K562 (cell line): ENCODE data around the gene LIPI. TPM values are rescaled to one million over a fixed set of nuclear protein-coding genes. Genes with fewer than 3 reads are reported as not detected.

Source experiments
- ATAC-seq: fragments of 200-7000 bp; cut with Tn5 transposase; 3 replicates; pipeline ENCODE4 v1.9.1; 2020; ENCODE audit warnings: moderate library complexity
- BruUV-seq: library from RNA; stranded (reverse); fragments of 400-500 nt; replicated peaks from 2 replicates; lab custom pipeline; 2021; lab: Mats Ljungman, UMichigan
- CTCF ChIA-PET: fragments of 300-600 bp; formaldehyde crosslinking; extraction: SDS; loops from one replicate; lab custom pipeline; 2021; ENCODE audit warnings: low intra/inter-chr PET ratio; lab: Yijun Ruan, JAX
- POLR2A ChIA-PET: fragments of 300-600, 350-650 bp; sonication (Branson Sonifier 250); formaldehyde crosslinking; extraction: SDS; loops from one replicate; lab custom pipeline; 2021; ENCODE audit warnings: antibody characterized with exemption, inconsistent platforms; lab: Yijun Ruan, JAX
- DNase-seq, 4 experiments: peaks; one replicate each; pipeline versions ENCODE4 v3.0.0 to v3.0.0-alpha.2; 2011 to 2018; ENCODE audit warnings: low spot score in 3 of 4, mixed read lengths in 3 of 4; ENCODE audit errors: extremely low read depth in 1 of 4
- FAIRE-seq: peaks from 2 replicates; lab custom pipeline; 2011; peaks lifted over from hg19 to GRCh38; lab: Jason Lieb, UNC
- H2AFZ ChIP-seq: 2 replicates; pipeline ENCODE4 v1.6.0; 2011; ENCODE audit warnings: low read depth, low read length, control low read depth, inconsistent platforms
- H3K27ac ChIP-seq: fragments of 200-600 bp; 3 replicates; pipeline ENCODE4 v1.8.0; 2011; ENCODE audit warnings: low read depth, mild to moderate bottlenecking, control low read depth, inconsistent platforms, low read length, moderate library complexity, mixed read lengths; ENCODE audit errors: extremely low read depth
- H3K27me3 ChIP-seq, 2 experiments: fragments of 300-600 bp in 1 of 2; 2 replicates in 1 of 2; 3 replicates in 1 of 2; pipeline versions ENCODE4 v1.6.0 to v1.8.0; 2011; ENCODE audit warnings: inconsistent platforms in 2 of 2, low read length in 2 of 2, mild to moderate bottlenecking in 1 of 2, mixed read lengths in 1 of 2, moderate library complexity in 1 of 2; ENCODE audit not compliant: control insufficient read depth in 2 of 2, insufficient read depth in 2 of 2
- H3K36me3 ChIP-seq: fragments of 300-600 bp; 3 replicates; pipeline ENCODE4 v1.8.0; 2011; ENCODE audit warnings: mild to moderate bottlenecking, low read length, inconsistent platforms; ENCODE audit not compliant: control insufficient read depth, insufficient read depth
- H3K4me1 ChIP-seq, 2 experiments: fragments of 200-600 bp in 1 of 2; replicated peaks in 1 of 2; 2 replicates in 1 of 2; 3 replicates in 1 of 2; pipeline versions ENCODE4 v1.5.1 to v1.8.0; 2011; ENCODE audit warnings: inconsistent platforms in 2 of 2, low read length in 2 of 2, mild to moderate bottlenecking in 1 of 2, mixed read lengths in 1 of 2, moderate library complexity in 1 of 2; ENCODE audit not compliant: control insufficient read depth in 2 of 2, insufficient read depth in 2 of 2
- H3K4me2 ChIP-seq: 2 replicates; pipeline ENCODE4 v1.6.1; 2011; ENCODE audit warnings: low read length, control low read depth, inconsistent platforms, mixed read lengths; ENCODE audit not compliant: insufficient read depth
- H3K4me3 ChIP-seq: fragments of 200-600 bp; sonication (generic), shearing (Covaris generic); 2 replicates; pipeline ENCODE4 v1.5.1; 2016; ENCODE audit warnings: control low read depth, inconsistent platforms
- H3K79me2 ChIP-seq: fragments of 200-600 bp; 3 replicates; pipeline ENCODE4 v1.8.0; 2011; ENCODE audit warnings: low read length, inconsistent platforms; ENCODE audit not compliant: control insufficient read depth, insufficient read depth
- H3K9ac ChIP-seq, 2 experiments: 2 replicates each; pipeline versions ENCODE4 v1.6.0 to v1.6.1; 2011; ENCODE audit warnings: low read depth in 2 of 2, low read length in 2 of 2, control low read depth in 1 of 2, inconsistent platforms in 1 of 2, mild to moderate bottlenecking in 1 of 2, mixed read lengths in 1 of 2; ENCODE audit not compliant: insufficient read depth in 1 of 2
- H3K9me1 ChIP-seq: one replicate; pipeline ENCODE4 v1.6.0; 2011; ENCODE audit warnings: inconsistent platforms, mild to moderate bottlenecking, low read length, moderate library complexity; ENCODE audit not compliant: control insufficient read depth, insufficient read depth
- H3K9me3 ChIP-seq: replicated peaks from 2 replicates; pipeline ENCODE4 v1.5.1; 2011; ENCODE audit warnings: low read depth, low read length, inconsistent platforms; ENCODE audit not compliant: control insufficient read depth, insufficient read depth
- H4K20me1 ChIP-seq: replicated peaks from 2 replicates; pipeline ENCODE4 v1.6.1; 2011; ENCODE audit warnings: low read length, inconsistent platforms, mixed read lengths; ENCODE audit not compliant: control insufficient read depth, insufficient read depth
- EP400 ChIP-seq: fragments of 450-650 bp; IDR thresholded peaks from 2 replicates; pipeline ENCODE4 v1.6.1; 2017; ENCODE audit warnings: antibody characterized with exemption, mild to moderate bottlenecking, moderate library complexity
- L3MBTL2 ChIP-seq: fragments of 450-650 bp; IDR thresholded peaks from 2 replicates; pipeline ENCODE4 v1.6.1; 2016; ENCODE audit warnings: mild to moderate bottlenecking, moderate library complexity
- MED1 ChIP-seq: sonication (generic); formaldehyde crosslinking; IDR thresholded peaks from 2 replicates; pipeline ENCODE4 v1.8.1; 2023; ENCODE audit warnings: missing genetic modification reagents, borderline replicate concordance
- NONO ChIP-seq, 2 experiments: fragments of 200-400 bp in 1 of 2; fragments of 450-650 bp in 1 of 2; formaldehyde crosslinking in 1 of 2; IDR thresholded peaks; 2 replicates each; pipeline ENCODE4 v1.6.1; 2017; ENCODE audit warnings: low read depth in 2 of 2, mild to moderate bottlenecking in 2 of 2, moderate library complexity in 2 of 2, low read length in 1 of 2
- RAD21 ChIP-seq, 2 experiments: fragments of 250-450 bp in 1 of 2; fragments of 450-650 bp in 1 of 2; sonication (Bioruptor Pico) in 1 of 2; formaldehyde crosslinking in 1 of 2; IDR thresholded peaks in 1 of 2; conservative IDR thresholded peaks in 1 of 2; 2 replicates each; pipeline versions ENCODE4 v1.4.0 to v1.8.0; 2020 to 2022; ENCODE audit warnings: mild to moderate bottlenecking in 2 of 2, moderate library complexity in 1 of 2
- REST ChIP-seq, 2 experiments: fragments of 450-650 bp; formaldehyde crosslinking in 1 of 2; IDR thresholded peaks; 2 replicates each; pipeline versions ENCODE4 v1.4.0 to v1.6.1; 2014 to 2020; ENCODE audit warnings: mild to moderate bottlenecking in 2 of 2, borderline replicate concordance in 1 of 2, low read depth in 1 of 2
- SMC3 ChIP-seq: conservative IDR thresholded peaks from 2 replicates; pipeline ENCODE4 v1.6.1; 2011; ENCODE audit warnings: low read depth, low read length, improper control_type of control experiment; ENCODE audit not compliant: insufficient read depth
- WGBS: fragments of 100-300 bp; shearing (Covaris generic); methylation state at CpG from one replicate; pipeline ENCODE4 v1.1.6; 2016; ENCODE audit warnings: low coverage, mixed read lengths; ENCODE audit not compliant: insufficient coverage; ENCODE audit errors: missing lambda C conversion rate; 5-methylcytosine and 5-hydroxymethylcytosine counted together
- in situ Hi-C: fragments of 300-500 bp; cut with MboI; formaldehyde crosslinking; loops from 4 replicates; pipeline ENCODE4 v1.15.0; 2018; ENCODE audit warnings: inconsistent platforms, mixed read lengths
- intact Hi-C: fragments of 100-400 bp; cut with micrococcal nuclease; formaldehyde crosslinking; loops from 2 replicates; pipeline ENCODE4 v1.14.2; 2022
- polyA plus RNA-seq, 8 experiments: library from polyadenylated mRNA; depleted of rRNA in 4 of 8; stranded (reverse) in 5 of 8; unstranded in 3 of 8; fragments of >200 nt; fragmentation: Nextera tagmentation in 2 of 8; fragmentation: Illumina TruSeq in 1 of 8; extraction: Ambion mirVana in 2 of 8; extraction: Trizol in 1 of 8; gene quantifications; 2 replicates each; pipeline versions ENCODE4 v1.2.1 to v1.2.3, GENCODE V29; 2011 to 2014; ENCODE audit warnings: inconsistent platforms in 1 of 8, missing spikeins in 1 of 8
- total RNA-seq, 7 experiments: library from RNA; depleted of rRNA in 6 of 7; stranded (reverse); fragments of >200 nt in 6 of 7; fragmentation: Illumina TruSeq in 2 of 7; extraction: Trizol in 2 of 7; gene quantifications; 2 replicates each; pipeline versions ENCODE4 v1.2.1 to v1.2.3, GENCODE V29; 2011 to 2021; ENCODE audit warnings: low replicate concordance in 1 of 7
- TF ChIP-seq, protein P1 (sequence below), 3 experiments: IDR thresholded peaks in 2 of 3; conservative IDR thresholded peaks in 1 of 3; 2 replicates each; pipeline ENCODE4 v1.5.1; 2011 to 2012; ENCODE audit warnings: low read length in 3 of 3, mild to moderate bottlenecking in 3 of 3, control low read depth in 2 of 3, improper control_type of control experiment in 1 of 3, inconsistent platforms in 1 of 3, low read depth in 1 of 3, mixed read lengths in 1 of 3, moderate library complexity in 1 of 3; ENCODE audit not compliant: insufficient read depth in 2 of 3

The LIPI gene
- total and polyA plus RNA-seq, 9 of the 15 experiments (the other 6 are each of a cell fraction or from before 2014, with no cell fraction given) = not detected

GRCh38 chr21:14120091-14120734 is 90.5 kb downstream of the LIPI start:
- Histone ChIP-seq H4K20me1 (no peaks in the 10 kb centered on the region), H3K27me3 (no peaks in the 10 kb centered on the region), H3K4me3 (no peak overlapping the region), H3K9me3 (no peaks in the 10 kb centered on the region), H3K27ac (no peak overlapping the region), H3K9me1 (no peaks in the 10 kb centered on the region), H2AFZ (no peak overlapping the region), H3K4me1 (no peaks in the 10 kb centered on the region), H3K9ac (no peak overlapping the region), H3K36me3 (no peaks in the 10 kb centered on the region), H3K4me2 (no peak overlapping the region), H3K79me2 (no peaks in the 10 kb centered on the region)
- peak; percentile 96 for FAIRE-seq
- ChIA-PET CTCF (interaction anchor here (0.5 kb wide), 1 partner anchor 1476 kb away, joined by 3 read pairs; no protein-coding TSS in a partner anchor), POLR2A (interaction anchor here (0.7 to 1.3 kb wide), 2 partner anchors 9 to 18 kb away, joined by 3 read pairs; no protein-coding TSS in a partner anchor)
- intact Hi-C loops = no loop called here
- peak; percentile 87 for ATAC-seq
- in situ Hi-C loops = no loop called here
- BruUV-seq = no TSS peak
- peak; percentile 43 to 78 (median 52) for DNase-seq
- WGBS = 1% methylated on average over 4 of the region's 4 CpGs
- TF ChIP-seq EP400 (no peak), L3MBTL2 (peak; percentile 54), NONO (IDR thresholded peaks at IDR 0.05; ENCODE audit: low read depth in 2 of 2, low read length in 1 of 2) (no peak), REST (IDR thresholded peaks at IDR 0.05; ENCODE audit: borderline replicate concordance) (peak; percentile 53; the same call in 1 of the 2 replicates), REST (CRISPR knock-in tag; IDR thresholded peaks at IDR 0.05; ENCODE audit: low read depth) (no peak), SMC3 (peak; percentile 52; the same call in 1 of the 2 replicates), RAD21 (CRISPR knock-in tag; conservative IDR thresholded peaks at IDR 0.05 in 1 of 2, IDR thresholded peaks at IDR 0.05 in 1 of 2) (peak; percentile 46 to 77; a peak in 3 of 4 replicates), MED1 (no peak)
- TF ChIP-seq, protein P1, sequence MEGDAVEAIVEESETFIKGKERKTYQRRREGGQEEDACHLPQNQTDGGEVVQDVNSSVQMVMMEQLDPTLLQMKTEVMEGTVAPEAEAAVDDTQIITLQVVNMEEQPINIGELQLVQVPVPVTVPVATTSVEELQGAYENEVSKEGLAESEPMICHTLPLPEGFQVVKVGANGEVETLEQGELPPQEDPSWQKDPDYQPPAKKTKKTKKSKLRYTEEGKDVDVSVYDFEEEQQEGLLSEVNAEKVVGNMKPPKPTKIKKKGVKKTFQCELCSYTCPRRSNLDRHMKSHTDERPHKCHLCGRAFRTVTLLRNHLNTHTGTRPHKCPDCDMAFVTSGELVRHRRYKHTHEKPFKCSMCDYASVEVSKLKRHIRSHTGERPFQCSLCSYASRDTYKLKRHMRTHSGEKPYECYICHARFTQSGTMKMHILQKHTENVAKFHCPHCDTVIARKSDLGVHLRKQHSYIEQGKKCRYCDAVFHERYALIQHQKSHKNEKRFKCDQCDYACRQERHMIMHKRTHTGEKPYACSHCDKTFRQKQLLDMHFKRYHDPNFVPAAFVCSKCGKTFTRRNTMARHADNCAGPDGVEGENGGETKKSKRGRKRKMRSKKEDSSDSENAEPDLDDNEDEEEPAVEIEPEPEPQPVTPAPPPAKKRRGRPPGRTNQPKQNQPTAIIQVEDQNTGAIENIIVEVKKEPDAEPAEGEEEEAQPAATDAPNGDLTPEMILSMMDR (IDR thresholded peaks at IDR 0.05 in 2 of 3, conservative IDR thresholded peaks at IDR 0.05 in 1 of 3; ENCODE audit: insufficient read depth in 2 of 3, low read depth in 1 of 3, low read length in 3 of 3) = peak; percentile 72 to 89 (median 74)
